Fibroblast of lung (primary cell): Measurements from ENCODE around the gene FMNL2. TPM values are rescaled to one million over a fixed set of nuclear protein-coding genes. Genes with fewer than 3 reads are reported as not detected.

Source experiments
- DNase-seq, 2 donors: peaks; one replicate each; pipeline versions ENCODE4 v3.0.0 to v3.0.0-alpha.2; 2010; ENCODE audit warnings: low read depth in 2 of 2
- H2AFZ ChIP-seq: 2 replicates; pipeline ENCODE4 v1.5.1; 2012; ENCODE audit warnings: low read length, control low read depth, inconsistent platforms
- H3K27ac ChIP-seq: 2 replicates; pipeline ENCODE4 v1.5.1; 2011; ENCODE audit warnings: low read length, control low read depth; ENCODE audit not compliant: insufficient read depth
- H3K27me3 ChIP-seq: 2 replicates; pipeline ENCODE4 v1.5.1; 2011; ENCODE audit warnings: mild to moderate bottlenecking, low read length; ENCODE audit not compliant: control insufficient read depth, insufficient read depth
- H3K36me3 ChIP-seq: 2 replicates; pipeline ENCODE4 v1.5.1; 2011; ENCODE audit warnings: low read length; ENCODE audit not compliant: control insufficient read depth, insufficient read depth
- H3K4me1 ChIP-seq: 2 replicates; pipeline ENCODE4 v1.5.1; 2011; ENCODE audit warnings: low read length; ENCODE audit not compliant: control insufficient read depth, insufficient read depth; ENCODE audit errors: extremely low read depth
- H3K4me2 ChIP-seq: 2 replicates; pipeline ENCODE4 v1.5.1; 2011; ENCODE audit warnings: low read length, control low read depth; ENCODE audit not compliant: insufficient read depth; ENCODE audit errors: extremely low read depth
- H3K4me3 ChIP-seq, 4 experiments: fragments of 200-600 bp in 1 of 4; sonication (generic) in 1 of 4; replicated peaks in 1 of 4; 2 replicates each; pipeline ENCODE4 v1.5.1; 2011 to 2016; ENCODE audit warnings: low read length in 4 of 4, low read depth in 3 of 4, mild to moderate bottlenecking in 3 of 4, control low read depth in 2 of 4, inconsistent platforms in 1 of 4, mixed read lengths in 1 of 4; ENCODE audit not compliant: insufficient read depth in 1 of 4; ENCODE audit errors: control extremely low read depth in 1 of 4
- H3K79me2 ChIP-seq: 2 replicates; pipeline ENCODE4 v1.5.1; 2012; ENCODE audit warnings: mild to moderate bottlenecking, low read length, inconsistent platforms; ENCODE audit not compliant: control insufficient read depth, insufficient read depth
- H3K9ac ChIP-seq: 2 replicates; pipeline ENCODE4 v1.5.1; 2011; ENCODE audit warnings: mild to moderate bottlenecking, low read length, control low read depth; ENCODE audit not compliant: insufficient read depth
- H3K9me3 ChIP-seq: 2 replicates; pipeline ENCODE4 v1.5.1; 2012; ENCODE audit warnings: low read depth, low read length; ENCODE audit not compliant: control insufficient read depth, insufficient read depth
- H4K20me1 ChIP-seq: 2 replicates; pipeline ENCODE4 v1.5.1; 2011; ENCODE audit warnings: low read length; ENCODE audit not compliant: control insufficient read depth, insufficient read depth; ENCODE audit errors: extremely low read depth
- CTCF ChIP-seq, 2 donors: IDR thresholded peaks in 1 of 2; conservative IDR thresholded peaks in 1 of 2; 1 replicate in 1 of 2; 2 replicates in 1 of 2; pipeline ENCODE4 v1.5.1; 2011 to 2012; ENCODE audit warnings: low read length in 2 of 2, control low read depth in 1 of 2, inconsistent platforms in 1 of 2, low read depth in 1 of 2, mild to moderate bottlenecking in 1 of 2
- EZH2 ChIP-seq: IDR thresholded peaks from 2 replicates; pipeline ENCODE4 v1.5.1; 2012; ENCODE audit warnings: low read length, control low read depth, mild to moderate bottlenecking; ENCODE audit errors: missing control alignments
- polyA plus RNA-seq, 2 donors: library from polyadenylated mRNA; depleted of rRNA in 1 of 2; stranded (reverse) in 1 of 2; unstranded in 1 of 2; fragments of >200 nt; gene quantifications; 2 replicates each; pipeline ENCODE4 v1.2.1, GENCODE V29; 2011 to 2012; ENCODE audit warnings: missing spikeins in 1 of 2
- total RNA-seq: library from RNA; depleted of rRNA; stranded (reverse); fragments of >200 nt; gene quantifications from 2 replicates; pipeline ENCODE4 v1.2.1, GENCODE V29; 2014

The FMNL2 gene
- total and polyA plus RNA-seq, 2 donors (not counting 1 experiment from before 2014, with no cell fraction given) = 12.0 to 30.2 TPM

DNA sequence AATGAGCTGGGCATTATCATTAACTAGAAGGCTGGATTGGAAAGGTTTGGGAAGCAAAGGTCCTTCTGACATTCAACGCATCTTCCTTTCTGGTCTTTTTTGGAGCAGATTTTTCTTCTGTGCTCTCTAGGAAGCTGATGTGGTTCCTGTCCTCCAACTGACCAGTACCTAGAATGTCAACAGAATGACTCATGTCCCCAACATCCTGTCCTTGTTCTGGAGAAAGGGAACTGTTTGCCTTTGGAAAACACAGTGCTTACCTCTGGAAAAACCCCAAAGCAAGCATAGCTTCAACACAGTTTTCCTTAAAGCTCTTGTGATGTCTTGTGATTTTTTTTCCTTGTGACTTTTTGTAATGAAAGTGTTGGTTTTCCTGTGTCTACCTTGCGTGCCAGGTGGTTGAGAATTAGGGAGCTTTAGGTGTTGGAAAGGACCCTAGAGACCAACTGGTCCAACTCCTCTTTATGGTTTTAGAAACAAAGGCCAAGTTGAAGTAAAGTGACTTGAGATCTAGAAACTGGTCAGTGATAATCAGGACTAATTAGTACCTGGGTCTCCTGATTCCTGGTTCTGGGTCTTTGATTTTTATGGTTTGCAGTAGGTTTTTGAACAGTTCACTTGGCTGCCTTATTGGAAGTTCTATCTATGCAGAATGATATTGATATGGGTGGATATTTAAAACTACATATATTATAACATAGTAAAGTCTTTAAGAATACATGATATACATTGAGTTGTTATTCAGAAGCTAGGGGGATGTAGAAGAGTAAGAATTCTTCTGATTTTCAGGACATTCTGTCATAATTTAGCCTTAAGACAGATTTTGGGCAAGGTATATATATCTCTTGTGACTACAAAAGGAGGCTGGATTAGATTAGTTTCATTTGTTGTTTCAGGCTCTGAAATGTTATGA, 70.5 kb downstream of the FMNL2 start:
- peak overlapping the region; percentile 23 for H3K27ac ChIP-seq
- peak overlapping the region; percentile 40 for H3K4me2 ChIP-seq
- peaks cover 16% of the 10 kb centered on the region for H3K79me2 ChIP-seq
- H2AFZ ChIP-seq = no peak overlapping the region
- H3K9ac ChIP-seq = no peak overlapping the region
- TF ChIP-seq CTCF (conservative IDR thresholded peaks at IDR 0.05 in 1 of 2, IDR thresholded peaks at IDR 0.05 in 1 of 2; ENCODE audit: low read depth in 1 of 2, low read length in 2 of 2) (no peak), EZH2 (no peak)
- peaks cover 7% of the 10 kb centered on the region for H3K4me1 ChIP-seq
- no peaks in the 10 kb centered on the region for H4K20me1 ChIP-seq
- H3K4me3 ChIP-seq = no peak overlapping the region
- peak in 1 of 2 donors; percentile 44 for DNase-seq
- no peaks in the 10 kb centered on the region for H3K27me3 ChIP-seq
- no peaks in the 10 kb centered on the region for H3K36me3 ChIP-seq
- no peaks in the 10 kb centered on the region for H3K9me3 ChIP-seq

DNA sequence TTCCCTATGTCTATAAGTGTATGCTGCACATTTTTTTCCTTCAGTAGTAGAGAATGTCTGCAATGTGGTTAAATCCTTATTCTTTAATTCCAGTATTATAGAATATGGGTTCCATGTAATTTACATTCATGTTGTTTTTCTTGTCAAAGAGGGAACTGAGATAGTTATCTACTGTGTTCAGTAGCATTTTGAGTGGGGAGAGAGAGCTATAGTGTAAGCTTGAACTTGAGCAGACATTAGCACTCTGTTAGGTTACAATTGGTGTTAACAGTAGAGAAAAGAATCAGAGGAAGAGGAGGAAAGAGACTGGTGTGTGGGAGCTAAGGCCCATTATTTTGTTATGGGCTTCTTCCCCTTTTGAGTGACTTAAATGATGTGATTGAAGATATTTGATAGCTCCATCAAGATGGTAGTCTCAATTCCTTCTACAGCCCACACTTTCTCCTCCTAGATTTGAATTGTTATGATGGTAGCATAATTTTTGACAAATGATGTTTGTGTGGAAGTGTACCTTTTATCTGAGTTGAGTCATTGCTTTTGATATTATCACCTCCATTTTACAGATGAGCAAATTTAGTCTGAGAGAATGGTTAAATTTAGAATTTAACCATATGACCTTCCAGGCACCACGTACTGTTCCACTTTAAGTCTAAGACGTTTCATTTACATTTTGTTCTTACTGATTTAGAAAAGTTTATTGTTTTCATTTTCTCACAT, 71.3 kb downstream of the FMNL2 start:
- Histone ChIP-seq H3K27ac (no peak overlapping the region), H3K4me3 (peak overlapping the region in 2 of 4 experiments; percentile 39 to 45), H3K4me1 (peaks cover 7% of the 10 kb centered on the region), H3K9me3 (no peaks in the 10 kb centered on the region), H3K9ac (no peak overlapping the region), H4K20me1 (no peaks in the 10 kb centered on the region), H3K4me2 (peak overlapping the region; percentile 96), H3K36me3 (no peaks in the 10 kb centered on the region), H2AFZ (no peak overlapping the region), H3K79me2 (peaks cover 16% of the 10 kb centered on the region), H3K27me3 (no peaks in the 10 kb centered on the region)
- no peak for TF ChIP-seq EZH2
- no peak for TF ChIP-seq CTCF (conservative IDR thresholded peaks at IDR 0.05 in 1 of 2, IDR thresholded peaks at IDR 0.05 in 1 of 2; ENCODE audit: low read depth in 1 of 2, low read length in 2 of 2)
- DNase-seq = no peak

DNA sequence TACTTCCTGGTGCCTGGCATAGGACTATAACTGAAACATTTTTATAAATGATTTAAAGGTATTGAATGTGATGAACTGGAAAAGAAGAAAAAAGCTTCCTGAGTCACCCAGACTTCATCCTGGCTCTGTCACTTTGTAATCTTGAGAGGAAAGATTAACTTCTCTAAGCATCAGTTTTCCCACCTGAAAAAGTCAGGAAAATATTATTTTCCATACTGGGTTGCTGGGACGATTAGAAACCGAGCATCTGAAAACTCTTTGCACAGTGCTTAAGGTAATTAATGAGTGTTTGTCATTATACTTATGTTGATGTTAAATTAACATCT, 71.8 kb downstream of the FMNL2 start:
- no peak for DNase-seq
- H3K4me2 ChIP-seq = peak overlapping the region; percentile 96
- no peak overlapping the region for H3K9ac ChIP-seq
- H2AFZ ChIP-seq = no peak overlapping the region
- no peaks in the 10 kb centered on the region for H3K27me3 ChIP-seq
- H3K27ac ChIP-seq = peak overlapping the region; percentile 16
- no peaks in the 10 kb centered on the region for H3K36me3 ChIP-seq
- H3K9me3 ChIP-seq = no peaks in the 10 kb centered on the region
- peak overlapping the region; percentile 25 to 45 (median 40) for H3K4me3 ChIP-seq
- peaks cover 18% of the 10 kb centered on the region for H3K79me2 ChIP-seq
- H3K4me1 ChIP-seq = peaks cover 7% of the 10 kb centered on the region
- no peak for TF ChIP-seq EZH2
- no peak for TF ChIP-seq CTCF (conservative IDR thresholded peaks at IDR 0.05 in 1 of 2, IDR thresholded peaks at IDR 0.05 in 1 of 2; ENCODE audit: low read depth in 1 of 2, low read length in 2 of 2)
- H4K20me1 ChIP-seq = no peaks in the 10 kb centered on the region
